ENCODE results near the gene MMP26.

Gene MMP26

GRCh38 chr11:4704054-4704789 is at the start of gene MMP26:
MMP26 (plus strand) TSS chr11:4704784.
- no peak within 1 kb of the TSS for H3K4me3 ChIP-seq (ENCODE audit: low read depth, low read length)
- TF ChIP-seq CTCF (IDR thresholded peaks at IDR 0.05; ENCODE audit: low read depth, low read length, missing control alignments): no peak
- no peak for DNase-seq (ENCODE audit: low read depth)

- no peak for TF ChIP-seq CTCF (IDR thresholded peaks at IDR 0.05; ENCODE audit: low read depth, low read length, missing control alignments)
- DNase-seq (ENCODE audit: low read depth): no peak
- H3K4me3 ChIP-seq (ENCODE audit: low read depth, low read length): no peak overlapping the region
These were observed 45.7 kb upstream of the MMP26 start for GRCh38 chr11:4658629-4659445.

GRCh38 chr11:4662876-4663275 is 41.7 kb upstream of the MMP26 start:
- TF ChIP-seq CTCF (IDR thresholded peaks at IDR 0.05; ENCODE audit: low read depth, low read length, missing control alignments): no peak
- DNase-seq (ENCODE audit: low read depth): no peak
- H3K4me3 ChIP-seq (ENCODE audit: low read depth, low read length): no peak overlapping the region

- no peak for TF ChIP-seq CTCF (IDR thresholded peaks at IDR 0.05; ENCODE audit: low read depth, low read length, missing control alignments)
- DNase-seq (ENCODE audit: low read depth): no peak
These were observed 40.4 kb upstream of the MMP26 start for GRCh38 chr11:4664183-4664582.

GRCh38 chr11:4664786-4665185 is 39.8 kb upstream of the MMP26 start:
- no peak for TF ChIP-seq CTCF (IDR thresholded peaks at IDR 0.05; ENCODE audit: low read depth, low read length, missing control alignments)
- no peak for DNase-seq (ENCODE audit: low read depth)
- H3K4me3 ChIP-seq (ENCODE audit: low read depth, low read length): no peak overlapping the region

More at GRCh38 chr11:4664183-4664582, 40.4 kb upstream of the MMP26 start:
- no peak overlapping the region for H3K4me3 ChIP-seq (ENCODE audit: low read depth, low read length)

- no peak for DNase-seq (ENCODE audit: low read depth)
- no peak overlapping the region for H3K4me3 ChIP-seq (ENCODE audit: low read depth, low read length)
- no peak for TF ChIP-seq CTCF (IDR thresholded peaks at IDR 0.05; ENCODE audit: low read depth, low read length, missing control alignments)
These were observed 39.2 kb upstream of the MMP26 start for GRCh38 chr11:4665424-4665823.

Data from GM12864 (cell line).